Measurements from ENCODE around the gene NCR2.

- TF ChIP-seq SUZ12 (IDR thresholded peaks at IDR 0.05): no peak
- no peak for TF ChIP-seq NFRKB (IDR thresholded peaks at IDR 0.05)
- TF ChIP-seq SP1 (IDR thresholded peaks at IDR 0.05): no peak
- TF ChIP-seq BHLHE40 (IDR thresholded peaks at IDR 0.05; ENCODE audit: borderline replicate concordance): no peak
- TF ChIP-seq LEF1 (IDR thresholded peaks at IDR 0.05; ENCODE audit: borderline replicate concordance): no peak
- TF ChIP-seq FOXK2 (IDR thresholded peaks at IDR 0.05): no peak
- no peak for TF ChIP-seq ELF4 (IDR thresholded peaks at IDR 0.05)
- no peak for TF ChIP-seq L3MBTL2 (conservative IDR thresholded peaks at IDR 0.05)
- no peak for TF ChIP-seq FOXA1 (IDR thresholded peaks at IDR 0.05)
- TF ChIP-seq PKNOX1 (IDR thresholded peaks at IDR 0.05): no peak
Observed at GRCh38 chr6:41373919-41374617, 38.7 kb downstream of the NCR2 start.
